GM18520 (cell line): ENCODE results near the gene ARHGEF10L.

Experiments
- ATAC-seq: cut with Tn5 transposase; IDR thresholded peaks from one replicate; pipeline ENCODE4 v1.9.1; 2021; ENCODE audit not compliant: unreplicated experiment

ARHGEF10L gene

GRCh38 chr1:17696417-17697301 lies 157.2 kb downstream of the ARHGEF10L start:
- no peak for ATAC-seq

GRCh38 chr1:17697458-17697857 lies 158.0 kb downstream of the ARHGEF10L start:
- ATAC-seq = no peak

- ATAC-seq = no peak
Observed at GRCh38 chr1:17699581-17699980, 160.1 kb downstream of the ARHGEF10L start.

GRCh38 chr1:17700945-17701810 lies 161.7 kb downstream of the ARHGEF10L start:
- no peak for ATAC-seq

- ATAC-seq = no peak
Observed at GRCh38 chr1:17704176-17704575, 164.7 kb downstream of the ARHGEF10L start.

GRCh38 chr1:17706445-17706844 lies 166.9 kb downstream of the ARHGEF10L start:
- ATAC-seq = no peak

GRCh38 chr1:17709981-17710380 lies 170.5 kb downstream of the ARHGEF10L start:
- no peak for ATAC-seq

- ATAC-seq = no peak
Observed at GRCh38 chr1:17710889-17711576, 171.5 kb downstream of the ARHGEF10L start.

- no peak for ATAC-seq
Observed at GRCh38 chr1:17711577-17711910, 172.0 kb downstream of the ARHGEF10L start.

GRCh38 chr1:17711941-17712340 lies 172.4 kb downstream of the ARHGEF10L start:
- no peak for ATAC-seq

GRCh38 chr1:17713993-17714392 lies 174.5 kb downstream of the ARHGEF10L start:
- ATAC-seq = no peak

GRCh38 chr1:17717594-17718535 lies 178.4 kb downstream of the ARHGEF10L start:
- no peak for ATAC-seq

GRCh38 chr1:17719874-17720273 lies 180.4 kb downstream of the ARHGEF10L start:
- no peak for ATAC-seq

- no peak for ATAC-seq
Observed at GRCh38 chr1:17721444-17721843, 181.9 kb downstream of the ARHGEF10L start.

- ATAC-seq = no peak
Observed at GRCh38 chr1:17723684-17724083, 184.2 kb downstream of the ARHGEF10L start.

- no peak for ATAC-seq
Observed at GRCh38 chr1:17724150-17724549, 184.7 kb downstream of the ARHGEF10L start.

- no peak for ATAC-seq
Observed at GRCh38 chr1:17725084-17725719, 185.7 kb downstream of the ARHGEF10L start.

- no peak for ATAC-seq
Observed at GRCh38 chr1:17725811-17726582, 186.5 kb downstream of the ARHGEF10L start.

GRCh38 chr1:17728123-17728712 lies 188.7 kb downstream of the ARHGEF10L start:
- ATAC-seq = no peak
